ENCODE data around the gene EGLN2.

The EGLN2 gene

DNA sequence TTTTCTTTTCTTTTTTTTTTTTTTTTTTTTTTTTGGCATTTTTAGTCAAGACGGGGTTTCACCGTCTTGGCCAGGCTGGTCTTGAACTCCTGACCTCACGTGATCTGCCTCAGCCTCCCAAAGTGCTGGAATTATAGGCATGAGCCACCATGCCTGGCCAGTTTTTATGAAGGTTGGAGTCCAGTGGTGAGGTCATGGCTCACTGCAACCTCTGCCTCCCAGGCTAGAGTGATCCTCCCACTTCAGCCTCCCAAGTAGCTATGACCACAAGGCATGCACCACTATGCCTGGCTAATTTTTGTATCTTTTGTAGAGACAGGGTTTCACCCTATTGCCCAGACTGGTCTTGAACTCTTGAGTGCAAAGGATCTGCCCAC is 43.8 kb upstream of the EGLN2 start:
- no peak for DNase-seq (ENCODE audit: low read depth)
- TF ChIP-seq, protein P1, sequence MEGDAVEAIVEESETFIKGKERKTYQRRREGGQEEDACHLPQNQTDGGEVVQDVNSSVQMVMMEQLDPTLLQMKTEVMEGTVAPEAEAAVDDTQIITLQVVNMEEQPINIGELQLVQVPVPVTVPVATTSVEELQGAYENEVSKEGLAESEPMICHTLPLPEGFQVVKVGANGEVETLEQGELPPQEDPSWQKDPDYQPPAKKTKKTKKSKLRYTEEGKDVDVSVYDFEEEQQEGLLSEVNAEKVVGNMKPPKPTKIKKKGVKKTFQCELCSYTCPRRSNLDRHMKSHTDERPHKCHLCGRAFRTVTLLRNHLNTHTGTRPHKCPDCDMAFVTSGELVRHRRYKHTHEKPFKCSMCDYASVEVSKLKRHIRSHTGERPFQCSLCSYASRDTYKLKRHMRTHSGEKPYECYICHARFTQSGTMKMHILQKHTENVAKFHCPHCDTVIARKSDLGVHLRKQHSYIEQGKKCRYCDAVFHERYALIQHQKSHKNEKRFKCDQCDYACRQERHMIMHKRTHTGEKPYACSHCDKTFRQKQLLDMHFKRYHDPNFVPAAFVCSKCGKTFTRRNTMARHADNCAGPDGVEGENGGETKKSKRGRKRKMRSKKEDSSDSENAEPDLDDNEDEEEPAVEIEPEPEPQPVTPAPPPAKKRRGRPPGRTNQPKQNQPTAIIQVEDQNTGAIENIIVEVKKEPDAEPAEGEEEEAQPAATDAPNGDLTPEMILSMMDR (IDR thresholded peaks at IDR 0.05; ENCODE audit: control insufficient read depth, insufficient read depth, low read depth, low read length, missing control alignments): no peak
- no peak overlapping the region for H3K4me3 ChIP-seq (ENCODE audit: control insufficient read depth, low read depth, low read length)

DNA sequence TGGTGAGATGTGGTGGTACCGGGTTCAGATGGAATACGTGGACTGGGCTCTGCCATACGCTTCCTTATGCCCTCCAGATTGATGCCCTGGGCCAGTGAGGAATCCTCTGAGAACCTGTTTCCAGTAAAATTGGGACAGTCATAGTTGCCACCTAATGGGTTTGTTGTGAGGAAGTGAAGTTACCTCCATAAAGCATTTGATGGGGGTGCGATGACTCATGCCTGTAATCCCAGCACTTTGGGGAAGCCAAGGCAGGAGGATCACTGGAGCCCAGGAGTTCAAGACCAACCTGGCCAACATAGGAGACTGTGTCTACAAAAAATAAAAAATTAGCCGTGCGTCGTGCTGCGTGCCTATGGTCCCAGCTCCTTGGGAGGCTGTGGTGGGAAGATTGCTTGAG is 43.2 kb upstream of the EGLN2 start:
- H3K4me3 ChIP-seq (ENCODE audit: control insufficient read depth, low read depth, low read length): no peak overlapping the region
- TF ChIP-seq, protein P1 (IDR thresholded peaks at IDR 0.05; ENCODE audit: control insufficient read depth, insufficient read depth, low read depth, low read length, missing control alignments): no peak
- no peak for DNase-seq (ENCODE audit: low read depth)

DNA sequence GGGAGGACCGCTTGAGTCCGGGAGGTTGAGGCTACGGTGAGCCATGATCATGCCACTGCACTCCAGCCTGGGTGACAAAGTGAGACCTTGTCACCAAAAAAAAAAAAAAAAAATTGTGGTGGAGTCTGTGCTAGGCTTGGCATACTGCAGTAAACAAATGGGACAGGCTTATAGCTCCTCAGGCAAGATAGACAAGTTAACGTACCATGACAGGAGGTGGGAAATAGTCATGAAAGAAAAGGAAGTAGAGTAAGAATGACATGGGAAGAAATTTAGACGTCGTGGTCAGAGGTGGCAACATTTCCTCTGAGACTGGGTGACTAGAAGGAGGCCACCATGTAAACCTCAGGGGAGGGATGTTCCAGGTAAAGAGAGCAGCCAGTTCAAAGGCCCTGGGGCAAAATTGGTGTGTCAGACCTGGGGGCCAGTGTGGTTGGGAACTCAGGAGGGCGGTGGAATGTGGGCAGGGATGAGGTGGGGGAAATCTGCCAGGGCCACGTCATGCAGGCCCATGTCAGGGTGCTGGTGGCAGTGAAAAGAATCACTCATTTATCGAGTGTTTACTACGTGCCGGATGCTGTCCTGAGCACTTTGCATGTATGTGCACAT is 42.4 kb upstream of the EGLN2 start:
- TF ChIP-seq, protein P1 (IDR thresholded peaks at IDR 0.05; ENCODE audit: control insufficient read depth, insufficient read depth, low read depth, low read length, missing control alignments): no peak
- no peak overlapping the region for H3K4me3 ChIP-seq (ENCODE audit: control insufficient read depth, low read depth, low read length)
- no peak for DNase-seq (ENCODE audit: low read depth)

DNA sequence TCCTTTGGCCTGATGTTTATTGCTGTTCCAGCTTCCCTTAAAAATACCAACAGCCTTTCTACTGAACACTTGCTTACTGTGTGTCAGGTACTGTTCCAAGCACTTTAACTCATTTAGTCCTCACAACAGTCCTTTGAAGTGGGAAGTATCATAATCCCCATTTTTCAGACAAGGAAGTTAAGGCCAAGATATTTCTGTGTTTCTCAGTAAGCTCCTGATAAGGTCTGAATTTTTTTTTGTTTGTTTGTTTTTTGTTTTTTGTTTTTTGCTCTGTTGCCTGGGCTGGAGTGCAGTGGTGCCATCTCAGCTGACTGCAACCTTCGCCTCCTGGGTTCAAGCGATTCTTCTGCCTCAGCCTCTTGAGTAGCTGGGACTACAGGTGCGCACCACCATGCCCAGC is 40.5 kb upstream of the EGLN2 start:
- DNase-seq (ENCODE audit: low read depth): no peak
- TF ChIP-seq, protein P1 (IDR thresholded peaks at IDR 0.05; ENCODE audit: control insufficient read depth, insufficient read depth, low read depth, low read length, missing control alignments): no peak
- H3K4me3 ChIP-seq (ENCODE audit: control insufficient read depth, low read depth, low read length): no peak overlapping the region

DNA sequence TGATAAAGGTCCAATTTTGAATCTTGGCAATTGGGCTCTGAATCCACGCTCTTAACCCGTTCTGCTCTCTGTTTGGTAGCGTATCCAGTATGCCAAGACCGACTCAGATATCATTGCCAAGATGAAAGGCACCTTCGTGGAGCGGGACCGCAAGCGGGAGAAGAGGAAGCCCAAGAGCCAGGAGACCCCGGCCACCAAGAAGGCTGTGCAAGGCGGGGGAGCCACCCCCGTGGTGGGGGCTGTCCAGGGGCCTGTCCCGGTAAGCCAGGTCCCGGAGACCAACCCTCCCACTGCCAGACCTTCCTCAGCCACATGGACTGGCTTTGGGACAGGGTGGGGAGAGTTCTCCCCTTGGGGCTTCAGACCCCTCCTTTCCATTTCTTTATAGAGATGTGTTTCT is 39.6 kb upstream of the EGLN2 start:
- TF ChIP-seq, protein P1 (IDR thresholded peaks at IDR 0.05; ENCODE audit: control insufficient read depth, insufficient read depth, low read depth, low read length, missing control alignments): no peak

DNA sequence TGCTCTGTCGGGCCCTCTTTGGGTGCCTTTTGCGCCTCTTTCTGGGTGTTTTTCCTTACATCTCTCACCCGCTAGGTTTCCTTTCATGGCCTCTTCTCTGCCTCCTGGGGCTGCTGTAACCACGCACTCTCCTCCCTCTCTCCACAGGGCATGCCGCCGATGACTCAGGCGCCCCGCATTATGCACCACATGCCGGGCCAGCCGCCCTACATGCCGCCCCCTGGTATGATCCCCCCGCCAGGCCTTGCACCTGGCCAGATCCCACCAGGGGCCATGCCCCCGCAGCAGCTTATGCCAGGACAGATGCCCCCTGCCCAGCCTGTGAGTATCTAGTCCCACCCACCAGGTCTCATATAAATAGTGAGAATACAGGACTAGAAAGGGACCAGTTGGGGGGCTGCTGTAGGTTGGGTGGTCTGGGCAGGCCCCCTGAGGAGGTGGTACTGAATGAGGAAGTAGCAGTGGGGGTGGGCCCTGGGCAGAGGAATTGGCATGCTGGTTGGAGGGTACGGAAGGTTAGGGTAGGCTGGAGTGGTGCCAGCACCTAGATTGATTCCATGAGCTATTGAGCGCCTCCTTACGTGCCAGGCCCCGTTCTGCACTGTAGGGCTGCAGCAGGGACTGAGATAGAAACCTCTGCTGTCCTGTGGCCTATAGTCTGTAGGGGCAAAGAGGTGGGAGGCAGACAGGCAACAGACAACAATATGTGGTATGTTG is 36.1 kb upstream of the EGLN2 start:
- DNase-seq (ENCODE audit: low read depth): no peak
- no peak overlapping the region for H3K4me3 ChIP-seq (ENCODE audit: control insufficient read depth, low read depth, low read length)
- TF ChIP-seq, protein P1 (IDR thresholded peaks at IDR 0.05; ENCODE audit: control insufficient read depth, insufficient read depth, low read depth, low read length, missing control alignments): no peak

More for the DNA sequence above, 39.6 kb upstream of the EGLN2 start:
- H3K4me3 ChIP-seq (ENCODE audit: control insufficient read depth, low read depth, low read length): no peak overlapping the region
- DNase-seq (ENCODE audit: low read depth): no peak
